OCI-LY7 (cell line): ENCODE results near the gene RBCK1.

Experiments
- CTCF ChIP-seq: fragments of 200-600 bp; sonication (generic); conservative IDR thresholded peaks from 2 replicates; pipeline ENCODE4 v1.5.1; 2014; ENCODE audit warnings: mild to moderate bottlenecking, antibody characterized with exemption, low read length, moderate library complexity, mixed read lengths
- EZH2phosphoT487 ChIP-seq: fragments of 200-600 bp; sonication (generic); IDR thresholded peaks from 2 replicates; pipeline ENCODE4 v1.6.1; 2018; ENCODE audit warnings: low read depth, borderline replicate concordance, mild to moderate bottlenecking, mixed run types, antibody characterized with exemption, low read length, moderate library complexity, mixed read lengths

- no peak for TF ChIP-seq CTCF
- TF ChIP-seq EZH2phosphoT487 = no peak
These were observed 36.0 kb downstream of the RBCK1 start for GRCh38 chr20:444117-444516.
